Left lung (tissue), 10 donors: Measurements from ENCODE around the gene DNAJC22. TPM values are rescaled to one million over a fixed set of nuclear protein-coding genes. Genes with fewer than 3 reads are reported as not detected.
A peak's percentile ranks its signal among the peaks of the same experiment; 100 is the strongest.

ENCODE experiments used
- ATAC-seq: fragments of 200-7000 bp; cut with Tn5 transposase; one replicate; pipeline ENCODE4 v1.9.1; 2020; ENCODE audit warnings: moderate library complexity
- DNase-seq, 4 donors: peaks; one replicate each; pipeline ENCODE4 v3.0.0-alpha.2; 2013 to 2020
- H3K27ac ChIP-seq, 2 donors: fragments of 200-600 bp; sonication (generic) in 1 of 2; one replicate each; pipeline versions ENCODE4 v1.5.0 to v1.8.0; 2020 to 2021
- H3K27me3 ChIP-seq, 2 donors: fragments of 200-600 bp; sonication (generic) in 1 of 2; one replicate each; pipeline versions ENCODE4 v1.5.0 to v1.8.0; 2020 to 2021
- H3K36me3 ChIP-seq, 2 donors: fragments of 200-600 bp; sonication (generic) in 1 of 2; one replicate each; pipeline versions ENCODE4 v1.5.0 to v1.8.0; 2020 to 2021
- H3K4me1 ChIP-seq, 2 donors: fragments of 200-600 bp; one replicate each; pipeline ENCODE4 v1.8.0; 2021
- H3K4me3 ChIP-seq, 2 donors: fragments of 200-600 bp; sonication (generic) in 1 of 2; one replicate each; pipeline versions ENCODE4 v1.5.0 to v1.8.0; 2020 to 2021; ENCODE audit warnings: mild to moderate bottlenecking in 1 of 2
- H3K9me3 ChIP-seq, 2 donors: fragments of 200-600 bp; sonication (generic) in 1 of 2; one replicate each; pipeline versions ENCODE4 v1.5.0 to v1.8.0; 2020 to 2021
- intact Hi-C, 2 donors: fragments of 100-400 bp; cut with DNase I; formaldehyde crosslinking; loops; one replicate each; pipeline versions ENCODE4 v1.11.2 to v1.14.2; 2022
- polyA plus RNA-seq, 6 donors: library from polyadenylated mRNA; unstranded; fragments of 120-200 nt; gene quantifications; one replicate each; pipeline ENCODE4 v1.2.1, GENCODE V29; 2013; ENCODE audit not compliant: insufficient read length in 6 of 6
- total RNA-seq, 2 donors: library from RNA; stranded (reverse); fragmentation: NEBNext Ultra II Directional; extraction: Animal tissue kit (Norgen Biotek cat#: 25700); gene quantifications; one replicate each; pipeline ENCODE4 v1.2.1, GENCODE V29; 2021
- TF ChIP-seq, protein P1 (sequence below), 2 donors: fragments of 200-600 bp; sonication (generic) in 1 of 2; IDR thresholded peaks; one replicate each; pipeline versions ENCODE4 v1.5.0 to v1.8.0; 2021; ENCODE audit warnings: antibody characterized with exemption in 2 of 2
- donor health status: DM: no; HTN: yes; CAD: no.
- donor health status: DM: no; HTN: no; CAD: no.

The DNAJC22 gene
- total and polyA plus RNA-seq, 8 donors = 0.21 to 7.0 (median 6.4) TPM

DNA sequence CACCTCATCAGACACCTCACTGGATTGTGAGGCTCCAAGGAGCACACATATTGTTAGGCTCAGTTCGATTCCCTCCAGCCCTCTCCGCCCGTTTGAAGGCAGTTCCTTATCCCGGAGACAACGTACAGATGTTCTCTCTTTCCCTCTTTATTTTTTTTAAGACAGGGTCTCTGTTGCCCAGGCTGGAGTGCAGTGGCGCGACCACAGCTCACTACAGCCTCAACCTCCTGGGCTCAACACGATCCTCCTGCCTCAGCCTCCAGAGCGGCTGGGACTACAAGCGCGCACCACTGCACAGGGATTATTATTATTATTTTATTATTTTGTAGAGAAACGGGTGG lies 24.4 kb upstream of the DNAJC22 start:
- Histone ChIP-seq H3K4me1 (peaks cover 3 to 17% of the 10 kb centered on the region in 2 donors), H3K9me3 (no peaks in the 10 kb centered on the region), H3K27ac (peak overlapping the region in 1 of 2 donors; percentile 70), H3K4me3 (peak overlapping the region; percentile 62 to 66), H3K36me3 (no peaks in the 10 kb centered on the region), H3K27me3 (no peaks in the 10 kb centered on the region)
- ATAC-seq = no peak
- DNase-seq = no peak
- TF ChIP-seq, protein P1, sequence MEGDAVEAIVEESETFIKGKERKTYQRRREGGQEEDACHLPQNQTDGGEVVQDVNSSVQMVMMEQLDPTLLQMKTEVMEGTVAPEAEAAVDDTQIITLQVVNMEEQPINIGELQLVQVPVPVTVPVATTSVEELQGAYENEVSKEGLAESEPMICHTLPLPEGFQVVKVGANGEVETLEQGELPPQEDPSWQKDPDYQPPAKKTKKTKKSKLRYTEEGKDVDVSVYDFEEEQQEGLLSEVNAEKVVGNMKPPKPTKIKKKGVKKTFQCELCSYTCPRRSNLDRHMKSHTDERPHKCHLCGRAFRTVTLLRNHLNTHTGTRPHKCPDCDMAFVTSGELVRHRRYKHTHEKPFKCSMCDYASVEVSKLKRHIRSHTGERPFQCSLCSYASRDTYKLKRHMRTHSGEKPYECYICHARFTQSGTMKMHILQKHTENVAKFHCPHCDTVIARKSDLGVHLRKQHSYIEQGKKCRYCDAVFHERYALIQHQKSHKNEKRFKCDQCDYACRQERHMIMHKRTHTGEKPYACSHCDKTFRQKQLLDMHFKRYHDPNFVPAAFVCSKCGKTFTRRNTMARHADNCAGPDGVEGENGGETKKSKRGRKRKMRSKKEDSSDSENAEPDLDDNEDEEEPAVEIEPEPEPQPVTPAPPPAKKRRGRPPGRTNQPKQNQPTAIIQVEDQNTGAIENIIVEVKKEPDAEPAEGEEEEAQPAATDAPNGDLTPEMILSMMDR (IDR thresholded peaks at IDR 0.05) = no peak
- intact Hi-C loops = no loop called here

- H3K4me3 ChIP-seq = peak within 1 kb of the TSS; percentile 62 to 66
- H3K36me3 ChIP-seq = no peaks in the 10 kb centered on the region
- peak; percentile 97 to 99 (median 98) for DNase-seq
- no peaks in the 10 kb centered on the region for H3K27me3 ChIP-seq
- TF ChIP-seq, protein P1 (IDR thresholded peaks at IDR 0.05) = no peak
- peak; percentile 100 for ATAC-seq
- H3K4me1 ChIP-seq = peaks cover 3 to 17% of the 10 kb centered on the region in 2 donors
- intact Hi-C loops = no loop called here
- peak within 1 kb of the TSS in 1 of 2 donors; percentile 70 for H3K27ac ChIP-seq
- H3K9me3 ChIP-seq = no peaks in the 10 kb centered on the region
These were observed 23.8 kb upstream of the DNAJC22 start, which contains the start of gene TROAP for GRCh38 chr12:49322708-49323523. Gene TROAP (plus strand): TSS chr12:49323255. CDS start chr12:49323609, 354 bp downstream.

DNA sequence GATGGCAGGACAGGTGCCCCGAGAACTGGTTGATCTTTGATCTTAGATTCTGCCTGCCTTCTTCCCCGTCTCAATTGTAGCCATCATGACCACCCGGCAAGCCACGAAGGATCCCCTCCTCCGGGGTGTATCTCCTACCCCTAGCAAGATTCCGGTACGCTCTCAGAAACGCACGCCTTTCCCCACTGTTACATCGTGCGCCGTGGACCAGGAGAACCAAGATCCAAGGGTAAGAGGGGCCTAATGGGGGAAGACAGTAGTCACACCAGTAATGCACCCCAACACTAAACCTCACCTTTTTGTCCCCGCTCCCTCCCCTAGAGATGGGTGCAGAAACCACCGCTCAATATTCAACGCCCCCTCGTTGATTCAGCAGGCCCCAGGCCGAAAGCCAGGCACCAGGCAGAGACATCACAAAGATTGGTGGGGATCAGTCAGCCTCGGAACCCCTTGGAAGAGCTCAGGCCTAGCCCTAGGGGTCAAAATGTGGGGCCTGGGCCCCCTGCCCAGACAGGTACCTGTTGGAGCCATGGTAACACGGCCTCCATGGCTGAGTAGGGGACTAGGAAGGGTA lies 23.1 kb upstream of the DNAJC22 start:
- no peaks in the 10 kb centered on the region for H3K36me3 ChIP-seq
- H3K9me3 ChIP-seq = no peaks in the 10 kb centered on the region
- peaks cover 3 to 17% of the 10 kb centered on the region in 2 donors for H3K4me1 ChIP-seq
- ATAC-seq (no peak), DNase-seq (no peak)
- no peak overlapping the region for H3K27ac ChIP-seq
- no peaks in the 10 kb centered on the region for H3K27me3 ChIP-seq
- TF ChIP-seq, protein P1 (IDR thresholded peaks at IDR 0.05) = no peak
- H3K4me3 ChIP-seq = peak overlapping the region; percentile 38 to 66
- intact Hi-C loops = no loop called here

DNA sequence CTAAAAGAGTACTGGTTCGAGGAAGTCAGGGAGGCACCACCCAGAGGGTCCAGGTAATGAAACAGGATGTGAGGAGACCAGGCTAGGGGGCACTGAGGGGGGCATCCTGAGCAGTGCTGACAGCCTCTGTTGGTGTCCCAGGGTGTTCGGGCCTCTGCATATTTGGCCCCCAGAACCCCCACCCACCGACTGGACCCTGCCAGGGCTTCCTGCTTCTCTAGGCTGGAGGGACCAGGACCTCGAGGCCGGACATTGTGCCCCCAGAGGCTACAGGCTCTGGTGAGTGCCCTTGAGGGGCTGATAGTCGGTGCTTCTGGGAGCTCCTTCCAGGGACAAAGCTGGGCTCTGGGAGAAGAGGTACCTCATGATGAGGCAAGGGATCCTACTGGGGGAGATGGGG lies 21.1 kb upstream of the DNAJC22 start:
- no peak for ATAC-seq
- DNase-seq = no peak
- Histone ChIP-seq H3K4me1 (peaks cover 3 to 17% of the 10 kb centered on the region in 2 donors), H3K36me3 (peaks cover 0 to 6% of the 10 kb centered on the region in 2 donors), H3K4me3 (no peak overlapping the region), H3K27me3 (no peaks in the 10 kb centered on the region), H3K27ac (no peak overlapping the region), H3K9me3 (no peaks in the 10 kb centered on the region)
- TF ChIP-seq, protein P1 (IDR thresholded peaks at IDR 0.05) = no peak
- intact Hi-C loops = no loop called here

GRCh38 chr12:49327368-49327767 lies 19.3 kb upstream of the DNAJC22 start:
- TF ChIP-seq, protein P1 (IDR thresholded peaks at IDR 0.05) = no peak
- Histone ChIP-seq H3K27me3 (peaks cover 0 to 12% of the 10 kb centered on the region in 2 donors), H3K9me3 (no peaks in the 10 kb centered on the region), H3K27ac (no peak overlapping the region), H3K4me3 (no peak overlapping the region), H3K36me3 (peaks cover 0 to 13% of the 10 kb centered on the region in 2 donors), H3K4me1 (peaks cover under 1 to 14% of the 10 kb centered on the region in 2 donors)
- ATAC-seq (no peak), DNase-seq (no peak)
- intact Hi-C loops = no loop called here
